Hematopoietic multipotent progenitor cell treated with erythropoietin and hydrocortisone succinate and interleukin-3 and kit ligand, for 4 days (in vitro differentiated cells): ENCODE results near the gene HCRTR1.

Experiments
- DNase-seq: peaks from one replicate; pipeline ENCODE4 v3.0.0-alpha.2; 2015

The HCRTR1 gene

GRCh38 chr1:31600641-31601040 lies 16.8 kb upstream of the HCRTR1 start:
- DNase-seq = no peak

- DNase-seq = no peak
Observed at GRCh38 chr1:31602081-31602480, 15.4 kb upstream of the HCRTR1 start.

GRCh38 chr1:31605908-31606427 lies 11.5 kb upstream of the HCRTR1 start:
- peak; percentile 23 for DNase-seq

- DNase-seq = no peak
Observed at GRCh38 chr1:31607360-31607759, 10.1 kb upstream of the HCRTR1 start.

GRCh38 chr1:31609514-31610118 lies 7.9 kb upstream of the HCRTR1 start:
- no peak for DNase-seq

GRCh38 chr1:31614414-31615005 lies 3.0 kb upstream of the HCRTR1 start:
- DNase-seq = no peak

- no peak for DNase-seq
Observed at GRCh38 chr1:31615414-31615813, 2.1 kb upstream of the HCRTR1 start.

- no peak for DNase-seq
Observed at GRCh38 chr1:31615939-31616338, 1.6 kb upstream of the HCRTR1 start.

- peak; percentile 67 for DNase-seq
Observed at GRCh38 chr1:31617916-31618746, 642 bp downstream of the HCRTR1 start.

- no peak for DNase-seq
Observed at GRCh38 chr1:31618916-31619846, 1.7 kb downstream of the HCRTR1 start.

GRCh38 chr1:31620631-31621497 lies 3.4 kb downstream of the HCRTR1 start:
- no peak for DNase-seq

GRCh38 chr1:31621498-31621820 lies 4.0 kb downstream of the HCRTR1 start:
- DNase-seq = no peak

- DNase-seq = no peak
Observed at GRCh38 chr1:31621847-31622730, 4.6 kb downstream of the HCRTR1 start.

GRCh38 chr1:31623365-31623764 lies 5.9 kb downstream of the HCRTR1 start:
- no peak for DNase-seq

GRCh38 chr1:31624309-31624708 lies 6.8 kb downstream of the HCRTR1 start:
- DNase-seq = no peak

- DNase-seq = no peak
Observed at GRCh38 chr1:31624731-31625514, 7.4 kb downstream of the HCRTR1 start.

GRCh38 chr1:31625561-31626222 lies 8.2 kb downstream of the HCRTR1 start:
- DNase-seq = no peak

- peak; percentile 15 for DNase-seq
Observed at GRCh38 chr1:31626223-31627207, 9.0 kb downstream of the HCRTR1 start.
